H9 (cell line): Measurements from ENCODE around the gene VSIG10L. TPM values are rescaled to one million over a fixed set of nuclear protein-coding genes. Genes with fewer than 3 reads are reported as not detected.

Source experiments
- DNase-seq: peaks from one replicate; pipeline ENCODE4 v3.0.0-alpha.2; 2017
- H2AFZ ChIP-seq: one replicate; pipeline ENCODE4 v1.6.1; 2013; ENCODE audit warnings: mild to moderate bottlenecking, low read length, control low read depth, moderate library complexity
- H2AK5ac ChIP-seq: 2 replicates; pipeline ENCODE4 v1.6.1; 2013; ENCODE audit warnings: low read length, control low read depth, mixed read lengths; ENCODE audit not compliant: insufficient read length
- H2BK120ac ChIP-seq: one replicate; pipeline ENCODE4 v1.6.1; 2013; ENCODE audit warnings: low read depth, mild to moderate bottlenecking, low read length, control low read depth, inconsistent platforms; ENCODE audit not compliant: poor library complexity, severe bottlenecking
- H2BK12ac ChIP-seq: 2 replicates; pipeline ENCODE4 v1.6.1; 2013; ENCODE audit warnings: low read length, control low read depth, mixed read lengths, low read depth; ENCODE audit not compliant: insufficient read length
- H2BK15ac ChIP-seq: 2 replicates; pipeline ENCODE4 v1.6.1; 2013; ENCODE audit warnings: low read depth, low read length, control low read depth
- H2BK20ac ChIP-seq: one replicate; pipeline ENCODE4 v1.6.1; 2013; ENCODE audit warnings: low read depth, mild to moderate bottlenecking, low read length, control low read depth, inconsistent platforms; ENCODE audit not compliant: poor library complexity, severe bottlenecking
- H2BK5ac ChIP-seq: 2 replicates; pipeline ENCODE4 v1.6.1; 2013; ENCODE audit warnings: low read length, control low read depth, mixed read lengths; ENCODE audit not compliant: insufficient read length
- H3K14ac ChIP-seq: 2 replicates; pipeline ENCODE4 v1.6.1; 2013; ENCODE audit warnings: low read length, control low read depth; ENCODE audit not compliant: insufficient read depth
- H3K18ac ChIP-seq: 2 replicates; pipeline ENCODE4 v1.6.1; 2013; ENCODE audit warnings: low read depth, mild to moderate bottlenecking, mixed read lengths, low read length, control low read depth; ENCODE audit not compliant: insufficient read length
- H3K23ac ChIP-seq: 2 replicates; pipeline ENCODE4 v1.6.1; 2013; ENCODE audit warnings: low read length, control low read depth, mixed read lengths, low read depth; ENCODE audit not compliant: insufficient read length
- H3K23me2 ChIP-seq: 2 replicates; pipeline ENCODE4 v1.6.1; 2013; ENCODE audit warnings: low read depth, mild to moderate bottlenecking, mixed read lengths, low read length, control low read depth; ENCODE audit not compliant: insufficient read length, poor library complexity, severe bottlenecking
- H3K27ac ChIP-seq: 2 replicates; pipeline ENCODE4 v1.5.1; 2013; ENCODE audit warnings: low read length, control low read depth, mixed read lengths, low read depth; ENCODE audit not compliant: insufficient read length
- H3K27me3 ChIP-seq: 2 replicates; pipeline ENCODE4 v1.6.1; 2013; ENCODE audit warnings: low read length, control low read depth, inconsistent platforms; ENCODE audit not compliant: insufficient read depth
- H3K4ac ChIP-seq: 2 replicates; pipeline ENCODE4 v1.6.1; 2013; ENCODE audit warnings: low read depth, mild to moderate bottlenecking, control low read depth, inconsistent platforms, low read length, moderate library complexity
- H3K4me1 ChIP-seq: 2 replicates; pipeline ENCODE4 v1.6.1; 2013; ENCODE audit warnings: low read length, control low read depth, inconsistent platforms; ENCODE audit not compliant: insufficient read depth
- H3K4me2 ChIP-seq: 2 replicates; pipeline ENCODE4 v1.6.1; 2013; ENCODE audit warnings: low read length, control low read depth, mixed read lengths; ENCODE audit not compliant: insufficient read length, insufficient read depth
- H3K56ac ChIP-seq: 2 replicates; pipeline ENCODE4 v1.6.1; 2013; ENCODE audit warnings: low read depth, mild to moderate bottlenecking, mixed read lengths, low read length, control low read depth; ENCODE audit not compliant: insufficient read length
- H3K79me1 ChIP-seq: 2 replicates; pipeline ENCODE4 v1.6.1; 2013; ENCODE audit warnings: low read depth, mild to moderate bottlenecking, moderate library complexity, low read length, control low read depth, inconsistent platforms; ENCODE audit not compliant: insufficient read depth, poor library complexity, severe bottlenecking
- H3K79me2 ChIP-seq: 2 replicates; pipeline ENCODE4 v1.6.1; 2013; ENCODE audit warnings: low read length, control low read depth, inconsistent platforms; ENCODE audit not compliant: insufficient read depth
- H3K9ac ChIP-seq: 2 replicates; pipeline ENCODE4 v1.6.1; 2013; ENCODE audit warnings: low read length, control low read depth, mixed read lengths; ENCODE audit not compliant: insufficient read length; ENCODE audit errors: extremely low read depth
- H3K9me3 ChIP-seq: one replicate; pipeline ENCODE4 v1.6.1; 2013; ENCODE audit warnings: low read depth, low read length, inconsistent platforms; ENCODE audit not compliant: control insufficient read depth
- H3T11ph ChIP-seq: one replicate; pipeline ENCODE4 v1.6.1; 2013; ENCODE audit warnings: mild to moderate bottlenecking, low read length, control low read depth, inconsistent platforms
- H4K20me1 ChIP-seq: one replicate; pipeline ENCODE4 v1.6.1; 2013; ENCODE audit not compliant: control insufficient read depth, insufficient read length, insufficient read depth
- H4K5ac ChIP-seq: 2 replicates; pipeline ENCODE4 v1.6.1; 2013; ENCODE audit warnings: low read depth, mild to moderate bottlenecking, mixed read lengths, low read length, control low read depth; ENCODE audit not compliant: insufficient read length
- H4K8ac ChIP-seq: replicated peaks from 2 replicates; pipeline ENCODE4 v1.6.1; 2013; ENCODE audit warnings: low read length, control low read depth, mixed read lengths, low read depth; ENCODE audit not compliant: insufficient read length
- H4K91ac ChIP-seq: 2 replicates; pipeline ENCODE4 v1.6.1; 2013; ENCODE audit warnings: low read depth, mild to moderate bottlenecking, moderate library complexity, mixed read lengths, low read length, control low read depth; ENCODE audit not compliant: insufficient read length
- H3K27ac Mint-ChIP-seq, 3 experiments: 2 replicates in 2 of 3; 3 replicates in 1 of 3; pipeline ENCODE4 v1.8.0; 2020 to 2021; ENCODE audit warnings: mixed read lengths in 3 of 3, mild to moderate bottlenecking in 1 of 3, moderate library complexity in 1 of 3
- H3K27me3 Mint-ChIP-seq: 2 replicates; pipeline ENCODE4 v1.8.0; 2021; ENCODE audit warnings: low read depth, mild to moderate bottlenecking, moderate library complexity, mixed read lengths
- H3K36me3 Mint-ChIP-seq, 3 experiments: 2 replicates in 2 of 3; 3 replicates in 1 of 3; pipeline ENCODE4 v1.8.0; 2020 to 2021; ENCODE audit warnings: low read depth in 3 of 3, mixed read lengths in 3 of 3; ENCODE audit not compliant: insufficient read depth in 1 of 3
- H3K4me1 Mint-ChIP-seq, 2 experiments: 2 replicates each; pipeline ENCODE4 v1.8.0; 2020; ENCODE audit warnings: mixed read lengths in 2 of 2
- H3K4me3 Mint-ChIP-seq, 2 experiments: 2 replicates in 1 of 2; 3 replicates in 1 of 2; pipeline ENCODE4 v1.8.0; 2020 to 2021; ENCODE audit warnings: mild to moderate bottlenecking in 2 of 2, mixed read lengths in 2 of 2, moderate library complexity in 1 of 2
- H3K9me3 Mint-ChIP-seq, 2 experiments: 2 replicates in 1 of 2; 3 replicates in 1 of 2; pipeline ENCODE4 v1.8.0; 2020; ENCODE audit warnings: mild to moderate bottlenecking in 2 of 2, mixed read lengths in 2 of 2, moderate library complexity in 1 of 2
- WGBS: extraction: QIAGEN DNeasy Blood & Tissue Kit; methylation state at CpG from one replicate; pipeline ENCODE4 v1.1.7; 2013; ENCODE audit warnings: missing lambda C conversion rate, low lambda C conversion rate, mixed read lengths; ENCODE audit not compliant: insufficient read length; ENCODE audit errors: extremely low coverage; 5-methylcytosine and 5-hydroxymethylcytosine counted together
- total RNA-seq: library from RNA; stranded (reverse); gene quantifications from 2 replicates; pipeline ENCODE4 v1.2.1, GENCODE V29; 2021
- TF ChIP-seq, protein P1 (sequence below): fragments of 200-600 bp; sonication (generic); conservative IDR thresholded peaks from 3 replicates; pipeline ENCODE4 v1.8.0; 2021; ENCODE audit warnings: antibody characterized with exemption, mild to moderate bottlenecking

Gene VSIG10L
- total RNA-seq, 1 experiment from 2014 or later = 5.6 TPM

DNA sequence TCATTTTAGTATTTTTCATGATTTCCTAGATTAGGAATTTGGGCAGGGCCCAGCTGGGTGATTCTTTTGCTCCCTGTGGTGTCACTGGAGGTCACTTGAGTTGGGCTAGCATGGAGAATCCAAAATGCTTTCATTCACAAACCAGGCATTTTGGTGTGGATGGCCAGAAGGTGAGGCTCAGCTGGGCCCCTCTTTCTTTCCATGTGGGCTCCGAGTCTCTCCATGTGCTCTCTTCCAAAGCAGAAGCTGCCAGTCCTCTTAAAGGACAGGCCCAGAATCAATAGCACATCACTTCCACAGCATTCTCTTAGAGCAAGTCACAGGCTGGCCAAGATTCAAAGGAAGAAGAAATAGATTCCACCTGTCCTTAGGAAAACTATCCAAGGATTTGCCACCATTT, 52.3 kb downstream of the VSIG10L start:
- no peak overlapping the region for H2BK15ac ChIP-seq
- TF ChIP-seq, protein P1, sequence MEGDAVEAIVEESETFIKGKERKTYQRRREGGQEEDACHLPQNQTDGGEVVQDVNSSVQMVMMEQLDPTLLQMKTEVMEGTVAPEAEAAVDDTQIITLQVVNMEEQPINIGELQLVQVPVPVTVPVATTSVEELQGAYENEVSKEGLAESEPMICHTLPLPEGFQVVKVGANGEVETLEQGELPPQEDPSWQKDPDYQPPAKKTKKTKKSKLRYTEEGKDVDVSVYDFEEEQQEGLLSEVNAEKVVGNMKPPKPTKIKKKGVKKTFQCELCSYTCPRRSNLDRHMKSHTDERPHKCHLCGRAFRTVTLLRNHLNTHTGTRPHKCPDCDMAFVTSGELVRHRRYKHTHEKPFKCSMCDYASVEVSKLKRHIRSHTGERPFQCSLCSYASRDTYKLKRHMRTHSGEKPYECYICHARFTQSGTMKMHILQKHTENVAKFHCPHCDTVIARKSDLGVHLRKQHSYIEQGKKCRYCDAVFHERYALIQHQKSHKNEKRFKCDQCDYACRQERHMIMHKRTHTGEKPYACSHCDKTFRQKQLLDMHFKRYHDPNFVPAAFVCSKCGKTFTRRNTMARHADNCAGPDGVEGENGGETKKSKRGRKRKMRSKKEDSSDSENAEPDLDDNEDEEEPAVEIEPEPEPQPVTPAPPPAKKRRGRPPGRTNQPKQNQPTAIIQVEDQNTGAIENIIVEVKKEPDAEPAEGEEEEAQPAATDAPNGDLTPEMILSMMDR = no peak
- H3K79me2 ChIP-seq = no peaks in the 10 kb centered on the region
- no peaks in the 10 kb centered on the region for H3K27me3 ChIP-seq
- no peaks in the 10 kb centered on the region for H3K23me2 ChIP-seq
- H3K4ac ChIP-seq = no peak overlapping the region
- H2BK120ac ChIP-seq = no peak overlapping the region
- no peak overlapping the region for H3K27ac ChIP-seq
- H4K8ac ChIP-seq = no peak overlapping the region
- no peak overlapping the region for H2BK20ac ChIP-seq
- H2BK12ac ChIP-seq = no peak overlapping the region
- H4K91ac ChIP-seq = no peak overlapping the region
- H3K9ac ChIP-seq = no peak overlapping the region
- H3K9me3 Mint-ChIP-seq = no peaks in the 10 kb centered on the region
- H2BK5ac ChIP-seq = no peak overlapping the region
- peaks cover 0 to 3% (median 2%) of the 10 kb centered on the region in 3 experiments; a peak in 1 of 7 replicates for H3K36me3 Mint-ChIP-seq
- H3K9me3 ChIP-seq = no peaks in the 10 kb centered on the region
- no peak overlapping the region for H3K56ac ChIP-seq
- H3K4me1 ChIP-seq = peaks cover 14% of the 10 kb centered on the region; the same call in 1 of the 2 replicates
- H3K23ac ChIP-seq = no peak overlapping the region
- H3K18ac ChIP-seq = no peak overlapping the region
- no peaks in the 10 kb centered on the region for H4K20me1 ChIP-seq
- H3K4me3 Mint-ChIP-seq = no peak overlapping the region
- WGBS = no CpG with 5 or more reads among the region's 1 CpG
- no peak overlapping the region for H4K5ac ChIP-seq
- DNase-seq = no peak
- no peak overlapping the region for H3K14ac ChIP-seq
- no peak overlapping the region for H2AFZ ChIP-seq
- no peak overlapping the region for H3T11ph ChIP-seq
- peaks cover 10% of the 10 kb centered on the region for H3K27me3 Mint-ChIP-seq
- no peak overlapping the region for H3K27ac Mint-ChIP-seq
- H3K4me2 ChIP-seq = no peak overlapping the region
- H3K4me1 Mint-ChIP-seq = peaks cover 28% of the 10 kb centered on the region in 2 experiments
- H3K79me1 ChIP-seq = no peaks in the 10 kb centered on the region
- no peak overlapping the region for H2AK5ac ChIP-seq
